IMR-90 (cell line): ENCODE results near the gene DNMT3L. TPM values are rescaled to one million over a fixed set of nuclear protein-coding genes. Genes with fewer than 3 reads are reported as not detected.
A peak's percentile ranks its signal among the peaks of the same experiment; 100 is the strongest.

Experiments
- ATAC-seq: fragments of 200-7000 bp; cut with Tn5 transposase; 2 replicates; pipeline ENCODE4 v1.9.1; 2020; ENCODE audit warnings: low read depth, mild to moderate bottlenecking, moderate library complexity
- BruUV-seq: library from RNA; stranded (reverse); fragments of 400-500 nt; replicated peaks from 2 replicates; lab custom pipeline; 2021; lab: Mats Ljungman, UMichigan
- CTCF ChIA-PET: fragments of 300-600 bp; formaldehyde crosslinking; extraction: SDS; loops from one replicate; lab custom pipeline; 2021; ENCODE audit warnings: antibody characterized with exemption; lab: Yijun Ruan, JAX
- POLR2A ChIA-PET: fragments of 300-600 bp; sonication (Branson Sonifier 250); formaldehyde crosslinking; loops from one replicate; lab custom pipeline; 2022; ENCODE audit warnings: antibody characterized with exemption; ENCODE audit not compliant: unreplicated experiment; lab: Charles Lee
- DNase-seq: peaks from one replicate; pipeline ENCODE4 v3.0.0; 2013
- H2AFZ ChIP-seq: replicated peaks from 2 replicates; pipeline ENCODE3; 2013; ENCODE audit warnings: low read length, mild to moderate bottlenecking; ENCODE audit not compliant: poor library complexity
- H2AK5ac ChIP-seq: 2 replicates; pipeline ENCODE4 v1.6.1; 2013; ENCODE audit warnings: low read depth, low read length, inconsistent platforms
- H2AK9ac ChIP-seq: replicated peaks from 2 replicates; pipeline ENCODE3; 2013; ENCODE audit warnings: mild to moderate bottlenecking, low read depth, low read length, moderate library complexity; ENCODE audit not compliant: poor library complexity
- H2BK120ac ChIP-seq: 2 replicates; pipeline ENCODE4 v1.6.1; 2013; ENCODE audit warnings: low read depth, low read length, inconsistent platforms
- H2BK15ac ChIP-seq: 3 replicates; pipeline ENCODE4 v1.6.1; 2013; ENCODE audit warnings: low read depth, low read length, inconsistent platforms
- H2BK20ac ChIP-seq: 2 replicates; pipeline ENCODE4 v1.6.1; 2013; ENCODE audit warnings: low read depth, mild to moderate bottlenecking, inconsistent platforms, low read length, moderate library complexity
- H2BK5ac ChIP-seq: 2 replicates; pipeline ENCODE4 v1.6.1; 2013; ENCODE audit warnings: mild to moderate bottlenecking, low read depth, low read length, inconsistent platforms; ENCODE audit not compliant: poor library complexity, severe bottlenecking
- H3K14ac ChIP-seq: replicated peaks from 2 replicates; pipeline ENCODE4 v1.6.1; 2013; ENCODE audit warnings: low read depth, low read length, inconsistent platforms
- H3K18ac ChIP-seq: 2 replicates; pipeline ENCODE4 v1.6.1; 2013; ENCODE audit warnings: low read depth, low read length, control low read depth
- H3K23ac ChIP-seq: 2 replicates; pipeline ENCODE4 v1.6.1; 2013; ENCODE audit warnings: low read depth, low read length, inconsistent platforms
- H3K27ac ChIP-seq: 2 replicates; pipeline ENCODE4 v1.5.1; 2013; ENCODE audit warnings: mild to moderate bottlenecking, control low read depth, low read length; ENCODE audit not compliant: insufficient read depth
- H3K27me3 ChIP-seq: 2 replicates; pipeline ENCODE4 v1.6.1; 2013; ENCODE audit warnings: low read length; ENCODE audit not compliant: control insufficient read depth, insufficient read depth
- H3K36me3 ChIP-seq: 2 replicates; pipeline ENCODE4 v1.6.1; 2013; ENCODE audit warnings: low read length, mixed read lengths; ENCODE audit not compliant: control insufficient read depth, insufficient read depth
- H3K4ac ChIP-seq: 2 replicates; pipeline ENCODE4 v1.6.1; 2013; ENCODE audit warnings: low read depth, low read length, inconsistent platforms
- H3K4me1 ChIP-seq: 2 replicates; pipeline ENCODE4 v1.6.1; 2013; ENCODE audit warnings: low read length, mixed read lengths; ENCODE audit not compliant: control insufficient read depth, insufficient read depth
- H3K4me2 ChIP-seq: 2 replicates; pipeline ENCODE4 v1.6.1; 2013; ENCODE audit warnings: low read depth, mild to moderate bottlenecking, control low read depth, low read length, moderate library complexity
- H3K4me3 ChIP-seq: 2 replicates; pipeline ENCODE4 v1.5.1; 2013; ENCODE audit warnings: low read depth, mild to moderate bottlenecking, control low read depth, low read length, moderate library complexity; ENCODE audit not compliant: insufficient read depth
- H3K56ac ChIP-seq: 2 replicates; pipeline ENCODE4 v1.6.1; 2013; ENCODE audit warnings: low read length, inconsistent platforms; ENCODE audit not compliant: insufficient read depth; ENCODE audit errors: extremely low read depth
- H3K79me1 ChIP-seq, 2 experiments: 2 replicates each; pipeline ENCODE4 v1.6.1; 2013; ENCODE audit warnings: low read length in 2 of 2, inconsistent platforms in 1 of 2, low read depth in 1 of 2
- H3K9ac ChIP-seq: 2 replicates; pipeline ENCODE4 v1.6.1; 2013; ENCODE audit warnings: low read depth, low read length, control low read depth
- H3K9me1 ChIP-seq: 2 replicates; pipeline ENCODE4 v1.6.1; 2013; ENCODE audit warnings: low read length, inconsistent platforms; ENCODE audit not compliant: insufficient read depth
- H3K9me3 ChIP-seq: 2 replicates; pipeline ENCODE4 v1.6.1; 2013; ENCODE audit warnings: low read length; ENCODE audit not compliant: control insufficient read depth, insufficient read depth
- H4K20me1 ChIP-seq: 2 replicates; pipeline ENCODE4 v1.6.1; 2013; ENCODE audit warnings: low read length, inconsistent platforms; ENCODE audit not compliant: insufficient read depth
- H4K5ac ChIP-seq: 2 replicates; pipeline ENCODE4 v1.6.1; 2013; ENCODE audit warnings: mild to moderate bottlenecking, low read depth, low read length, control low read depth
- H4K8ac ChIP-seq, 2 experiments: 2 replicates each; pipeline ENCODE4 v1.6.1; 2013; ENCODE audit warnings: low read depth in 2 of 2, low read length in 2 of 2, control low read depth in 1 of 2, inconsistent platforms in 1 of 2
- H4K91ac ChIP-seq: 2 replicates; pipeline ENCODE4 v1.6.1; 2013; ENCODE audit warnings: low read depth, low read length, inconsistent platforms; ENCODE audit not compliant: insufficient read depth
- CEBPB ChIP-seq: IDR thresholded peaks from 2 replicates; pipeline ENCODE4 v1.6.1; 2012; ENCODE audit warnings: low read depth, low read length, improper control_type of control experiment
- POLR2A ChIP-seq: IDR thresholded peaks from 2 replicates; pipeline ENCODE4 v1.6.1; 2012; ENCODE audit warnings: mild to moderate bottlenecking, low read depth, low read length
- RAD21 ChIP-seq: IDR thresholded peaks from 2 replicates; pipeline ENCODE4 v1.6.1; 2012; ENCODE audit warnings: low read length, improper control_type of control experiment
- SMC3 ChIP-seq: fragments of 150-350 bp; IDR thresholded peaks from 2 replicates; pipeline ENCODE4 v1.6.1; 2016; ENCODE audit warnings: low read depth, mild to moderate bottlenecking, antibody characterized with exemption, low read length, moderate library complexity
- USF2 ChIP-seq: fragments of 150-350 bp; IDR thresholded peaks from 2 replicates; pipeline ENCODE4 v1.6.1; 2017; ENCODE audit warnings: mild to moderate bottlenecking, antibody characterized with exemption, low read length, low read depth
- whole genome bisulfite sequencing, 2 experiments: methylation state at CpG; one replicate each; pipeline versions ENCODE4 v1.1.5 to v1.1.7; 2013; ENCODE audit warnings: missing lambda C conversion rate in 2 of 2; ENCODE audit not compliant: insufficient read length in 1 of 2; ENCODE audit errors: extremely low coverage in 2 of 2; 5-methylcytosine and 5-hydroxymethylcytosine counted together
- dilution Hi-C: fragments of 300-500 bp; cut with HindIII; formaldehyde crosslinking; loops from one replicate; pipeline ENCODE4 v1.14.3; 2018; ENCODE audit warnings: low sequenced_read_pairs; ENCODE audit not compliant: unreplicated experiment
- in situ Hi-C: fragments of 300-500 bp; cut with MboI; formaldehyde crosslinking; loops from 3 replicates; pipeline ENCODE4 v1.14.3; 2019; ENCODE audit warnings: low sequenced_read_pairs, inconsistent platforms, mixed read lengths
- intact Hi-C: fragments of 100-400 bp; cut with micrococcal nuclease; formaldehyde crosslinking; loops from 2 replicates; pipeline ENCODE4 v1.10.0; 2022
- polyA plus RNA-seq, 3 experiments: library from polyadenylated mRNA; depleted of rRNA; stranded (reverse); fragments of >200 nt; gene quantifications; 2 replicates each; pipeline ENCODE4 v1.2.3, GENCODE V29; 2012; ENCODE audit warnings: low replicate concordance in 1 of 3
- total RNA-seq: library from RNA; depleted of rRNA; stranded (reverse); fragments of >200 nt; gene quantifications from 2 replicates; pipeline ENCODE4 v1.2.3, GENCODE V29; 2012

The DNMT3L gene
- total and polyA plus RNA-seq, 2 of the 4 experiments (the other 2 are of a cell fraction) = not detected

- no peak overlapping the region for H4K91ac ChIP-seq
- H4K8ac ChIP-seq = no peak overlapping the region
- H3K14ac ChIP-seq = no peak overlapping the region
- dilution Hi-C loops (no loop called here), intact Hi-C loops (no loop called here), in situ Hi-C loops (no loop called here)
- H4K20me1 ChIP-seq = peaks cover 1% of the 10 kb centered on the region; the same call in 1 of the 2 replicates
- no peak overlapping the region for H2AK5ac ChIP-seq
- no peaks in the 10 kb centered on the region for H3K9me3 ChIP-seq
- no peaks in the 10 kb centered on the region for H3K9me1 ChIP-seq
- peak overlapping the region; percentile 55 for H2AK9ac ChIP-seq
- ATAC-seq = no peak
- no peak overlapping the region for H3K4ac ChIP-seq
- POLR2A ChIA-PET = no interaction called here
- H2BK120ac ChIP-seq = no peak overlapping the region
- H4K5ac ChIP-seq = no peak overlapping the region
- no peak overlapping the region for H3K4me2 ChIP-seq
- no peaks in the 10 kb centered on the region for H3K36me3 ChIP-seq
- WGBS, 2 experiments = no CpG with 5 or more reads among the region's 10 CpGs
- H3K18ac ChIP-seq = no peak overlapping the region
- TF ChIP-seq POLR2A (no peak), CEBPB (no peak), USF2 (no peak), SMC3 (no peak), RAD21 (no peak)
- H2AFZ ChIP-seq = peak overlapping the region; percentile 32
- H3K56ac ChIP-seq = no peak overlapping the region
- H3K9ac ChIP-seq = no peak overlapping the region
- peaks cover 2 to 4% of the 10 kb centered on the region in 2 experiments; a peak in 3 of 4 replicates for H3K79me1 ChIP-seq
- CTCF ChIA-PET = no interaction called here
- no TSS peak for BruUV-seq
- no peak overlapping the region for H2BK5ac ChIP-seq
- H3K27me3 ChIP-seq = peaks cover 4% of the 10 kb centered on the region; the same call in 1 of the 2 replicates
- H3K4me3 ChIP-seq = no peak overlapping the region
- peaks cover 6% of the 10 kb centered on the region; the same call in 1 of the 2 replicates for H3K4me1 ChIP-seq
- H2BK20ac ChIP-seq = no peak overlapping the region
- DNase-seq = no peak
- H3K23ac ChIP-seq = no peak overlapping the region
- H2BK15ac ChIP-seq = no peak overlapping the region
- no peak overlapping the region for H3K27ac ChIP-seq
These were observed 33.9 kb upstream of the DNMT3L start for GRCh38 chr21:44295646-44296045.
